Stomach smooth muscle (tissue), 2 donors: Measurements from ENCODE around the gene VAPB.

Experiments used
- H3K27ac ChIP-seq: one replicate; pipeline ENCODE4 v1.7.0; 2013; ENCODE audit warnings: mild to moderate bottlenecking, low read length, inconsistent platforms
- H3K27me3 ChIP-seq, 2 donors: one replicate each; pipeline ENCODE4 v1.7.0; 2013; ENCODE audit warnings: low read length in 2 of 2; ENCODE audit not compliant: insufficient read depth in 2 of 2, control insufficient read depth in 1 of 2
- H3K36me3 ChIP-seq, 2 donors: one replicate each; pipeline ENCODE4 v1.7.0; 2013; ENCODE audit warnings: low read length in 2 of 2; ENCODE audit not compliant: control insufficient read depth in 2 of 2, insufficient read depth in 2 of 2
- H3K4me1 ChIP-seq: one replicate; pipeline ENCODE4 v1.7.0; 2013; ENCODE audit warnings: low read length; ENCODE audit not compliant: control insufficient read depth, insufficient read depth
- H3K4me3 ChIP-seq, 2 donors: one replicate each; pipeline ENCODE4 v1.7.0; 2013; ENCODE audit warnings: low read length in 2 of 2
- H3K9ac ChIP-seq, 2 donors: one replicate each; pipeline ENCODE4 v1.7.0; 2013; ENCODE audit warnings: low read length in 2 of 2, mild to moderate bottlenecking in 1 of 2
- H3K9me3 ChIP-seq, 2 donors: one replicate each; pipeline ENCODE4 v1.7.0; 2013; ENCODE audit warnings: low read length in 2 of 2; ENCODE audit not compliant: control insufficient read depth in 2 of 2
- donor health status: healthy.
- donor health status: Pancreatic carcinoma.

VAPB gene

DNA sequence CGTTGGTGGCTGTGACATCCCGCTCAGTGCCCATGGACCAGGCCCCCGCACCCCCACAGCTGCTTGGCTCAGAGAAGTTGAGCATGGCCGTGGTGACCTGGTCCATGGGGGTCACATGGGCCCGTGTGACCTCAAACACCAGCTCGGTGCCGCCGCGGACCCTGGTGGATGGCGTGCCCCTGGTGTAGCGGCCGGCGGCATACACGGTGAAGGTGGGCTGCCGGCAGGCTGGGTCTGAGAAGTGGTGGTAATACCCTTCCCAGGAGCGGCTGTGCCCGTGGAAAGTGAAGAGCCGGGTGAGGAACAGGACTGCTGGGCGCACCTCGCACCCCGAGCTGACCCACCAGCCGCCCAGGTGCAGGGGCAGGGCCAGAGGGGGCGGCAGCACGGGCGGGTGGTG, 72.1 kb downstream of the VAPB start:
- Histone ChIP-seq H3K36me3 (peaks cover 0 to 3% of the 10 kb centered on the region in 2 donors), H3K4me1 (no peaks in the 10 kb centered on the region), H3K4me3 (no peak overlapping the region), H3K27me3 (no peaks in the 10 kb centered on the region), H3K9me3 (no peaks in the 10 kb centered on the region), H3K9ac (no peak overlapping the region), H3K27ac (no peak overlapping the region)

DNA sequence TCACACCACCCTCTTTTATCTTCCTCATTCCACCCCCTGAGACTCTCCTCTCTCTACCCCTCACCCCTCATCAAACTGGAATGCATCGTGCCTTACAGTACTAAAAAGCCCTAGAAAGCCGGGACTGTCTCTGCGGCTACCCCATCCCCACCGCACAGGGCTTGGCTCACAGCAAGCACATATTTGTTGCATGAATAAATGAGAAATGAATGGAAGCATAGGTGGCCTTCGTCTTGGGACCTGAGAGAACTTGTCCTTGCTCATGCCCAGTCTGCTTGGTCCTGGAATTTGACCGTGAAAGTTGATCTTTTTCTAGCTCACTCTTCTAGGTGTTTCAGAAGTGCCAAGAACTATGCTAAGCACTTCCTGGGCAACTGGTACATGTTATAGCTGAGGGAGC, 72.9 kb downstream of the VAPB start:
- H3K4me3 ChIP-seq, result no peak overlapping the region
- no peaks in the 10 kb centered on the region for H3K27me3 ChIP-seq
- no peaks in the 10 kb centered on the region for H3K9me3 ChIP-seq
- H3K4me1 ChIP-seq, result no peaks in the 10 kb centered on the region
- no peak overlapping the region for H3K9ac ChIP-seq
- no peak overlapping the region for H3K27ac ChIP-seq
- peaks cover 0 to 3% of the 10 kb centered on the region in 2 donors for H3K36me3 ChIP-seq

DNA sequence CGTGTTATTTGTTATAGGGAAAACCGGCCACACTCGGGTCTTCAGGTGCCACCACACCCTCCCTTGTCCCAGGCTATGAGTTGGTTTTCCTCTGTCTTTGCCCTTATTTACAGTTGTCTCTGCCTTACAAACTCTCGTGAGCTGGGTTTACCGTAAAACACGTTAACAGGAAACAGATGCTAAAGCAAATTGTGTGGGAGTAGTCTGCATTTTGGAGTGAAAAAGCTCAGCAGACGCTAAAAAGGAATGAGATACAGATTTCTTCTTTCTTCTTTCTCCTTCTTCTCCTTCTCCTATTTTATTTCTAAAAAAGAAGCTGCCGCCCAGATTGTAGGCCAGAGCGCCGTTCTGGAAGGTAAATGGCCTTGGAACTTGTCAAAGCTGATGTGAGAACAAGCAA, 74.2 kb downstream of the VAPB start:
- Histone ChIP-seq H3K27ac (no peak overlapping the region), H3K9ac (no peak overlapping the region)

DNA sequence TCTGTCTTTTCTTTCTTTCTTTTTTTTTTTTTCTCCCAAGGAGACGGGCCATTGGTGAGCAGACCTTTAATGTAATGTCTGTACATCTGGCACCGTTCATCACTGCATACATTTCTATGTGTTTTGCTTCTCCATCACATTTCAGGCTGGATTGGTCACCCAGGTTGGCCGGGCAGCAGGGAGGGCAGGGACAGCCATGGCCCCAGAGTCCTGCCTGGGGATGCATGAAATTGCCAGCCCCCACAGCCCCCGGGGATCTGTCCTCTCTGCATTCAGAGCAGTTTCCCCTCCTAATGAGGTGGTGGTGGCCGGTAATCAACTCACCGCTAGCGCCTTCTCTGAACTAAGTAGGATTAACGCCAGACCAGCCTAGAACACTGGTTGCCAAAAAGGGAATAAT, 75.8 kb downstream of the VAPB start:
- Histone ChIP-seq H3K4me3 (no peak overlapping the region), H3K9ac (no peak overlapping the region), H3K27me3 (no peaks in the 10 kb centered on the region), H3K4me1 (no peaks in the 10 kb centered on the region), H3K9me3 (no peaks in the 10 kb centered on the region), H3K27ac (no peak overlapping the region), H3K36me3 (no peaks in the 10 kb centered on the region)

More for the DNA sequence above, 74.2 kb downstream of the VAPB start:
- Histone ChIP-seq H3K9me3 (no peaks in the 10 kb centered on the region), H3K27me3 (no peaks in the 10 kb centered on the region), H3K4me1 (no peaks in the 10 kb centered on the region), H3K4me3 (no peak overlapping the region), H3K36me3 (no peaks in the 10 kb centered on the region)

DNA sequence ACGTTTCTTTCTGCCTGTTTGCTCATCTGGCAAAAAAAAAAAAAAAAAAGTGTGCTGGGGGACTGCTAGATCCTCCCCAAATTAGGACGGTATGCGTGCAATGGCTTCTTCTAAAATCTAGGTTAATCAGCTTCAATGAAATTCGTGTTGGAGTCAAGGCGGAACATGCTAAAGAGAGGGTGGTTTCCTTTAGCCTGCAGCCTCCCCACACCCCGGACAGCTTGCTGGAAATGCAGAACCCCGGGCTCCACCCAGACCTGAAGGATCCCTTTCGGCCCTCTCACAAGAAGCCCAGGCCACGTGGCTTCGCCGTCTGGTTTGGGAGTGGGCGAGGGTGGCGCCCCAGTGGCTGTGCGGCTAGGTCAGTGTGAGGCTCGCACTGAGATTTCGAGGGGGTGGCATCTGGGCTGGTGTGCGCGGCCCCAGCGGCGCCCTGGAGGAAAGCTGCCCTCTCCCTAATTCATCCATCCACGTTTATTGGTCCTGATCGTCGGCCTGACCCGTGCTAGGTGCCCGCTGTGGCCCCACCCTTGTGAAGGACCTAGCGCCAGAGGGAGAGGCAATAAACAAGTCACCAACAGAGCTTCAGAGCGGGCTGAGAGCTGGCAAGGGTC, 77.2 kb downstream of the VAPB start:
- no peak overlapping the region for H3K27ac ChIP-seq
- no peaks in the 10 kb centered on the region for H3K27me3 ChIP-seq
- H3K4me1 ChIP-seq, result peaks cover under 1% of the 10 kb centered on the region

DNA sequence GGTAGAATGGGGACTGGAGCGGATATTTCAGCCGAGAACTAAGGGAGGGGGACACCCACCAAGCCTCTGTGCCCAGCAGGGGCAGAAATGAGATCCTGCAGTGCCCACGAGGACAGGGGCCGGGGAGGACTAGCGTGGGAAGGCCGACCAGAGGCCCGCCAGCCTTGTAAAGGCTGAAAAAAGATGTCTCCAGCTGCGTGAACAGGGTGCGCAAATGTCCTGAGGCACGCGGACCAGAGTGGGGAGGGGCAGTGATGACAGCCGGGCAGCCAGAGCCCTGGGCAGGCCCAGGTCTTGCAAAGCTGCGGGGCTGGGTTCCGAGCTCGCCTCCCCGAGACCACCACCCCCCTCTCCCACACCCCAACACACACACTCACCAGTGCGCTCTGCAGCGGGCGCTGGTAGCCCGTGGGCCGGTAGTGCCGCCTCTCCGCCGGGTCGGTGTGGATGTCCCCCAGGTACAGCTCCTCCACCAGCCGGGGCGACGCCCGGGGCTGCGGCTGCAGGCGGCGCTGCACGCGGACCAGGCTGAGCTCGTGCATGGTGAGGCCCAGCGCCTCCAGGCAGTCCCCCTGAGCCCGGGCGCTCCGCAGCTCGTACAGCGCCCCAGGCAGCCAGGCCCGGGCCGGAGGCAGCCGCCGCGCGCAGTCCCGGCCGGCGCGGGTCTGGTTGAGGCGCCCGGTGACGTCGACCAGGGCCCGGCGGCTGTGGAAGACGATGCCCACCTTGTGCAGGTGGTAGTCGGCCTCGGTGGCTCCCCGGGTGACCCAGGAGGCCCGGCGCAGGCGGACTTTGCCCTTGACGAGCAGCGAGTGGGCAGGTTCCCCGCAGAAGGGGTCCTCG, 77.9 kb downstream of the VAPB start:
- Histone ChIP-seq H3K4me1 (peaks cover 6% of the 10 kb centered on the region), H3K27me3 (no peaks in the 10 kb centered on the region), H3K4me3 (no peak overlapping the region), H3K9me3 (no peaks in the 10 kb centered on the region), H3K36me3 (no peaks in the 10 kb centered on the region), H3K9ac (no peak overlapping the region), H3K27ac (no peak overlapping the region)

More for the DNA sequence above, 77.2 kb downstream of the VAPB start:
- Histone ChIP-seq H3K9ac (no peak overlapping the region), H3K36me3 (no peaks in the 10 kb centered on the region), H3K4me3 (no peak overlapping the region), H3K9me3 (no peaks in the 10 kb centered on the region)

DNA sequence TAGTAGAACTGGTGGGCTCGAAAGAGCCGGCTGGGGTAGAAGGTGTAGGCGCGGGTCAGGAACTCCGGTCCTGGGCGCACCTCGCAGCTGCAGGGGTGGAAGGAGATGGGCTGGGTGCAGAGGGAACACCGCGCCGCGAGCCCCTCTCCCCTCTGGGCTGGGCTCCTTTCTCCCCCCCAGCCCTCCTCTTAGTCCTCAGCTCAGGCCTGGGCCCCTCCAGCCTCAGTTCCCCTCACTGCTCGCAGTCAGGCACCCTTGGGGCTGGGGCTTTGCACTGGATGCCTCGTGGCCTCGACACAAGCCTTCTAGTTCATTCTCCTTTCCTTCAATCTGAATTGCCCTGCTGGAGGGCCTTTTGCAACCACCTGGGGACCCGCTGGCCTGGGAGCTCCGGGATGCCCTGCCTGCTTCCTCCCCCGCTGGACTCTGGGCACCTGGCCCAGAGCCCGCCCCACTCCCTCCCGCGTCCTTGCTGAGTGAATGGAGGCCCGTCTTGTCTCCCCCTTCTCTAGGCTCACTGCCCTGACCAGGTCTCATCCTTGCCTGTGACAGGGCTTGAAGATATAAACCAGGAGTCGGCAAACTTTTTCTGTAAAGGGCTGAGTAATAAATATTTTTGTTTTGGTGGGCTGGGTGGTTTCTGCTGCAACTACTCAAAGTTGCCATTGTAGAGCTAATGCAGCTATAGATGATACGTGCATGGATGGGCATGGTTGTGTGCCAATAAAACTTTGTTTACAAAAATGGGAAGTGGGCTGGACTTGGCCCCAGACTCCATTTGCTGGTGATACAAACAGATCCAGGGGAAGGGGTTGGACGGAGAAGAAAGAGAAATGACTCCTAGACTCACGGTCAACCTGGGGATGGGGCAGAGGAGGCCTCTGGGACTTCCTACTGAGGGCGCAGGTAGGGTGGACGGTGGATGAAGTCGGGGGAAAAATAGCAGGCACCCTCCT, 78.8 kb downstream of the VAPB start:
- Histone ChIP-seq H3K4me1 (peaks cover 7% of the 10 kb centered on the region), H3K9ac (no peak overlapping the region), H3K36me3 (no peaks in the 10 kb centered on the region), H3K27me3 (no peaks in the 10 kb centered on the region), H3K27ac (no peak overlapping the region), H3K4me3 (no peak overlapping the region), H3K9me3 (no peaks in the 10 kb centered on the region)

DNA sequence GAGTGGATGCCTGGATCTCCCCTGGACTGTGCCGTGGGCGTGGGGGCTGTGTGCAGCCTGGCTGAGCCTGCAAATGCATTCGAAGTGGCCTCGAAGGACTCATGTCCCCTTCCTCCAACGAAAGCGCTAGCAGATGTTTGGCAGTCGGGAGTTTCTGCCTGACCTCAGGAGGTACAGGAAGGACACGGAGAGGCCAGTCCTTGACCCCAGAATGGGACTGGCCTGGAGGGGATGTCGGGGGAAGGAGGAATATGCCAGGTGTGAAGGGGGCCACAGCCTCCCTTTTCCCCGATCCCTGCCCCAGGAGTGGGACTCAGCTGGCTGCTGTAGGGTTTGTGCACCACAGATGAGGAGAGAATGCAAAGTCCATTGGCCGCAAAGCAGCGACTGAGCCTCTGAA, 80.6 kb downstream of the VAPB start:
- Histone ChIP-seq H3K9me3 (no peaks in the 10 kb centered on the region), H3K9ac (no peak overlapping the region)

DNA sequence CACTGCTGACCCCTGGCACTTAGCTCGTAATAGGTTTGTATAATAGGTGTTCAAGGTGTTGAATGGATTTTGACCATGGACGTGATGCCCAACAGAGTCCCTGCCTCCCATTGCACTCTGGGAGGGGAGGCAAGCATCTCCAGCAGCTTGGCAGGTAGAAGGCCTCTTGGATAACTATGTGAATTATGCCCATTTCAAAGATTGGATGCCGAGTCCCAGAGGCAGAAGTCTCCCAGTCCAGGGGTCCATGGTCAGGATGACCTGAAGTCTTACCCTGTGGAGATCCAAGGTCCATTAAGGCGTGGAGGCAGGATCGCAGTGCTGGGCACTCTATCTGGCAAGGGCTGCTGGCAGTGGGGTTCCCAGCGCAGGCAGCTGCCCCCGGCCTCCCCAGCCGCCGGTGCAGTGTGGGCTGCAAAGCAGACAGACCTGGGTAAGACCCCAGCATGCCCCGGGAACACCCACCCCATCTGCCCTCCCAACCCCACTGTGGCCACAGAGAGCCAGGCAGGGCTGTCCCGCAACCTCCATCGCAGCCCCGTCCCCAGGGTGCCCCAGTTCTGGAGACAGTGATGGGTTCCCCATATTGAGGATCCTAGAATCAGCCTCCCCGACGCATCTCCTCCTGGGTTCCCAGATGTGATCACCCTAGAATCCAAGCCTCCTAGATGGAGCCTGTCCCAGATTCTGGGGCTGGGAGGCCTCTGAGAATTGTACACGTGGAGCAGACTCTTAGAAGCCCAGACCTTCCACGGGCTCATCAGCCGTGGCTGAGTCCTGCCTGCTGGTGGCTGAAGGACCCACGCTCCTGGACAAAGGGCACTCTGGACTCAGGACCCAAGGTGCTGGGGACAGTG, 81.5 kb downstream of the VAPB start:
- Histone ChIP-seq H3K27me3 (no peaks in the 10 kb centered on the region), H3K9ac (no peak overlapping the region), H3K27ac (no peak overlapping the region), H3K4me1 (peaks cover 7% of the 10 kb centered on the region), H3K4me3 (no peak overlapping the region), H3K9me3 (no peaks in the 10 kb centered on the region), H3K36me3 (no peaks in the 10 kb centered on the region)

More for the DNA sequence above, 80.6 kb downstream of the VAPB start:
- H3K4me3 ChIP-seq, result no peak overlapping the region
- no peaks in the 10 kb centered on the region for H3K27me3 ChIP-seq
- peaks cover 7% of the 10 kb centered on the region for H3K4me1 ChIP-seq
- H3K27ac ChIP-seq, result no peak overlapping the region
- no peaks in the 10 kb centered on the region for H3K36me3 ChIP-seq
